HEK293T (cell line): ENCODE measurements around the gene ICA1.

ENCODE experiments used
- BHLHE40 ChIP-seq: fragments of 450-650 bp; IDR thresholded peaks from 2 replicates; pipeline ENCODE4 v1.6.1; 2016; ENCODE audit warnings: mild to moderate bottlenecking, moderate library complexity, borderline replicate concordance
- ELF4 ChIP-seq: fragments of 450-650 bp; IDR thresholded peaks from 2 replicates; pipeline ENCODE4 v1.6.1; 2017; ENCODE audit warnings: antibody characterized with exemption
- FOXA1 ChIP-seq: fragments of 450-650 bp; IDR thresholded peaks from 2 replicates; pipeline ENCODE4 v1.6.1; 2016; ENCODE audit warnings: mild to moderate bottlenecking
- FOXK2 ChIP-seq: fragments of 450-650 bp; IDR thresholded peaks from 2 replicates; pipeline ENCODE4 v1.6.1; 2016; ENCODE audit warnings: mild to moderate bottlenecking
- FOXM1 ChIP-seq: fragments of 450-650 bp; IDR thresholded peaks from 2 replicates; pipeline ENCODE4 v1.6.1; 2017; ENCODE audit warnings: mild to moderate bottlenecking, borderline replicate concordance
- LEF1 ChIP-seq: fragments of 450-650 bp; IDR thresholded peaks from 2 replicates; pipeline ENCODE4 v1.6.1; 2017; ENCODE audit warnings: mild to moderate bottlenecking, borderline replicate concordance
- NFRKB ChIP-seq: fragments of 450-650 bp; IDR thresholded peaks from 2 replicates; pipeline ENCODE4 v1.6.1; 2016; ENCODE audit warnings: mild to moderate bottlenecking, moderate library complexity
- SP1 ChIP-seq: fragments of 450-650 bp; IDR thresholded peaks from 2 replicates; pipeline ENCODE4 v1.6.1; 2017
- SUZ12 ChIP-seq: fragments of 450-650 bp; IDR thresholded peaks from 2 replicates; pipeline ENCODE4 v1.6.1; 2016; ENCODE audit warnings: mild to moderate bottlenecking
- ZNF384 ChIP-seq: fragments of 450-650 bp; IDR thresholded peaks from 2 replicates; pipeline ENCODE4 v1.6.1; 2016

DNA sequence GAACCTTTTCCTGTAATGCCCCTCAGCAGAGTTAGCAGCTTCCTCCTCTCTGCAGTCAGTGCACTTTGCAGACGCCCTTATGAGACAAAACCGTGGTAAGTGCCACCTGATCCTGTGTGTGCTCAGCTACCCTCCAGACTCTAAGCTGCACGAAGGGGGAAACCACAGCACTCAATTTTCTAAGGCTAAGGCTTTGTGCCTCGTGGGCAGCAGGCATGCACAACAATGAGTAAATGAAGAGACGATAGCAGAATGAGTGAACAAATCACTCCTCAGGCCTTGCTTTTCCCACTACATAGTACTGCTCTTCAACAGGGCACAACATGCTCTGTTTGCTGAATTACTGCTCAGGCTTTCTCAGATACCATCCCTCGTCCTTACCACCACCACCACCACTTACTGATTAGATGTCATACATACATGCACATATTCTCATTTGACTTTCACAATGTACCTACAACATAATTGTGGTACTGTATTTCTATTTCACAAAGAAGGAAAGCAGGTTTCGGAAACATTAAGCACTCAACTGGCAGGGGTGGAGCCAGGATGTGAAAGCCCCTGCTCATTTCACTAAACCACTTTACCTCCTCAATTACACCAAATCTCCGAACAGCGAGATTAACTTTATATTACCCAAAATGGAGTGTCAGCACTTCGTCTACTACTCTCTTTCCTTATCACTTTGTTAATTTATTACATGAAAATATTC, 85.4 kb downstream of the ICA1 start:
- TF ChIP-seq ZNF384: no peak
- no peak for TF ChIP-seq LEF1
- no peak for TF ChIP-seq SP1
- TF ChIP-seq ELF4: no peak
- TF ChIP-seq NFRKB: no peak
- TF ChIP-seq FOXM1: no peak
- no peak for TF ChIP-seq BHLHE40
- no peak for TF ChIP-seq SUZ12
- no peak for TF ChIP-seq FOXA1
- TF ChIP-seq FOXK2: no peak
